ENCODE measurements around the gene APOC4.
"Not testable (repeated sequence)": the region's sequence is repeated elsewhere in the genome, so short reads cannot be mapped to it uniquely, and the experiment has no call there.

APOC4 gene, protein sequence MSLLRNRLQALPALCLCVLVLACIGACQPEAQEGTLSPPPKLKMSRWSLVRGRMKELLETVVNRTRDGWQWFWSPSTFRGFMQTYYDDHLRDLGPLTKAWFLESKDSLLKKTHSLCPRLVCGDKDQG

DNA sequence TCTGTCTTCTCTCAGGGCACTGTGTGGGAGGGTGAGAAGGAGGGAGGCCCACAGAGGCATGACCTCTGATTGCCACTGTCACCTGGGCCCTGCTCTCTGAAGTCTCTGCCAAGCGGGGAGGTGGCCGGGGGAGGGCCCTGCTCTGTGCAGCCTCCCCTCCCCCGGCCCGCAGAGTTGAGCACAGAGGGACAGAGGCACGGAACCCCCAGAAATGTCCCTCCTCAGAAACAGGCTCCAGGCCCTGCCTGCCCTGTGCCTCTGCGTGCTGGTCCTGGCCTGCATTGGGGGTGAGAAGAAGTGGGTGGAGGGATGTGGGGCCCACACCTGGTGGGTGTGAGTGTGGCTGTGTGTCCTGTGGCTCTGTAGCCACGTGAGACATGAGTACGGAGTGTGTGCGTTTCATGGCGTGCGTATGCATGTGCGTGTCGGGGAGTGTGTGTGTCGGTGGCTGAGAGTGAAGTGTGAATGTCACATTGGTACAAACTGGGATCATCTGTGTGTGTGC, at the start of gene APOC4:
Gene APOC4 (plus strand): TSS at position 171 of the 505 bp plus-strand sequence. CDS start 41 bp downstream, at position 212.
- FAIRE-seq = no peak

DNA sequence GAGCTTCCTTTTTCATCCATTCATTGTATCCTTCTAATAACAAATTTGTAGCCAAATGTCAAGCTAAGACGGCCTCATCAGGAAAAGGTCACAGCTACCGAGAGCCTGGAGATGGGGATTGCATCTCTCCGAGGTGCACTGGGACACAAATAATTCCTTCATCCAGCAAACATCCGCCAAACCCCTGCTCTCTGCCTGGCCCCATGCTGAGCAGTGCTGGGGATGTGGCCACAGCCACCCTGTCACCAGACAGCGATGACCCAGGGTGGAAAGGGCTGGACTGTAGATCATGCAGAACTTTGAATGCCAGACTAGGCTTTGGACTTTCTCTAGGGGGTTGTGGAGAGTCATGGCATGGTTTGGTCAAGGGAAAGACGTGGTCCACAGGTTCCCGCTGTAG, 49.1 kb upstream of the APOC4 start:
- FAIRE-seq = no peak

DNA sequence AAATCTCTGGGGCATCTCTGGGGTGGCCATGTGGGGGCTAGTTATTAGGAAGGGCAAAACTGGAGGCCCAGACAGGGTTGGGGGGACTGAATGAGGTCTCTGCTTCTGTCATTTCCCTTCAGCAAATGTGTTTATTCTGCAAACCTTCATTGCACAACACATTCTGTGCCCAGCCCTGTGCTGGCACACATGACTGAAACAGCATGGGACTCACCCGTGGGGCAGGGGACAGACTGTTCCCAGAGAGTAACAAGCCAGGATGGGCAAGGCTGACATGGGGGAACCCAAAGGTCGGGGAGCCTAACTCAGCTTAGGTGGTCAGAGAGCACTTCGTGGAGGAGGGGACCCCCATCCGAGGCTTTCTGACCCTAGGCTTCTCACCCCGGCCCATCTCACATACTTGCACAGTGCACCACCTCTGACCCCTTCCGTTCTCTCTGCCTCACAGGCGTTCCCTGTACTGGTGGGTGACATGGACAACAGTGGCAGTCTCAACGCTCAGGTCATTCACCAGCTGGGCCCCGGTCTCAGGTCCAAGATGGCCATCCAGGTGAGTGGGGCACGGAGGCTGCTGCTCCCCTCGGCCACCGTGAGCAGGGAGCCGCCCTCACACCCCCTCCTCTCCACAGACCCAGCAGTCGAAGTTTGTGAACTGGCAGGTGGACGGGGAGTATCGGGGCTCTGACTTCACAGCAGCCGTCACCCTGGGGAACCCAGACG, 48.5 kb upstream of the APOC4 start:
- FAIRE-seq = no peak

DNA sequence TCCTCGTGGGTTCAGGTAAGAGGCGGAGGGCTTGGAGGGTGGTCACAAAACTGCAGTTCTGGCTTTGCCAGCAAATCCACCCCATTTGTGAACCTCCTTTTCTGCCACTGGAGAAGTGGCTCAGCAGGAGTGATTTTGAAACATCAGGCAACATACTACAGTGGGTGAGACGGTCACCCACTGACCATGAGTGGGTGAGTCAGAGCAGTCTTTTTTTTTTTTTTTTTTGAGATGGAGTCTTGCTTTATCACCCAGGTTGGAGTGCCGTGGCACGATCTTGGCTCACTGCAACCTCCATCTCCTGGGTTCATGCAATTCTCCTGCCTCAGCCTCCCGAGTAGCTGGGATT, 48.0 kb upstream of the APOC4 start:
- no peak for FAIRE-seq

DNA sequence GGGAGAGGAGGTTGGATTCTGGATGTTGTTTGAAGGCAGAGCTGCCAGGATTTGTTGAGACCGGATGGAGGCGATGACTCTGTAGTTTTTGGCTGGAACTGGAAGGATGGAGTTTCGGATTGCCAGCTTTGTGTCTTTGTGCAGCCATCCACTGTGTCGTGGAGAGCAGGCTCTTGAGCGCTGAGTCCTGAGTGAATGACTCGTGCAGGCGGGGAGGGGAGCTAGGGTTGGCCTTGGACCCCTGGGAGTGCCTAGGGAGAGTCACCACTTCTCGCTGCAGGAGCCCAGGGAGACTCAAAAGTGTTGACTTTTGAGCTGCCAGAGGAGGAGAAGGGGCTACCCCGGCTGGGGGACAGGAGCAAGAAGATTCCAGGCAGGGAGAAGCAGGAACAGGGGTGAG, 47.1 kb upstream of the APOC4 start:
- FAIRE-seq = no peak

DNA sequence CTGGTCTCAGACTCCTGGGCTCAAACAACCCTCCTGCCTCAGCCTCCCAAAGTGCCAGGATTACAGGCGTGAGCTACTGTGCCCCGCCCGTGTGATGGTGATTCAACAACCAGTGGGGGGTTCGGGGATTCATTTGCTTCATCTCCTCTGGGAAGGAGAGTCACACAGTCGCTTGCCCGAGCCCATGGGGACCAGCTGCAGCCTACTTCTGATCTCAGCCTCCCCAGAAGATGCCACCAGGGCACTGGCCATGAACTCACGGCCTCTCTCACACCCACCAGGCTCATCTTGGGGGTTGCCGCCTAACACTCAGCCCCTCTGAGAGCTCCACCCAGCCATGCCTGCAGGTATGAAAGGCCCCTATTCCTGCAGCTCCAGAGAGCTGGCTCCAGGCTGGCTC, 44.2 kb upstream of the APOC4 start:
- no peak for FAIRE-seq

DNA sequence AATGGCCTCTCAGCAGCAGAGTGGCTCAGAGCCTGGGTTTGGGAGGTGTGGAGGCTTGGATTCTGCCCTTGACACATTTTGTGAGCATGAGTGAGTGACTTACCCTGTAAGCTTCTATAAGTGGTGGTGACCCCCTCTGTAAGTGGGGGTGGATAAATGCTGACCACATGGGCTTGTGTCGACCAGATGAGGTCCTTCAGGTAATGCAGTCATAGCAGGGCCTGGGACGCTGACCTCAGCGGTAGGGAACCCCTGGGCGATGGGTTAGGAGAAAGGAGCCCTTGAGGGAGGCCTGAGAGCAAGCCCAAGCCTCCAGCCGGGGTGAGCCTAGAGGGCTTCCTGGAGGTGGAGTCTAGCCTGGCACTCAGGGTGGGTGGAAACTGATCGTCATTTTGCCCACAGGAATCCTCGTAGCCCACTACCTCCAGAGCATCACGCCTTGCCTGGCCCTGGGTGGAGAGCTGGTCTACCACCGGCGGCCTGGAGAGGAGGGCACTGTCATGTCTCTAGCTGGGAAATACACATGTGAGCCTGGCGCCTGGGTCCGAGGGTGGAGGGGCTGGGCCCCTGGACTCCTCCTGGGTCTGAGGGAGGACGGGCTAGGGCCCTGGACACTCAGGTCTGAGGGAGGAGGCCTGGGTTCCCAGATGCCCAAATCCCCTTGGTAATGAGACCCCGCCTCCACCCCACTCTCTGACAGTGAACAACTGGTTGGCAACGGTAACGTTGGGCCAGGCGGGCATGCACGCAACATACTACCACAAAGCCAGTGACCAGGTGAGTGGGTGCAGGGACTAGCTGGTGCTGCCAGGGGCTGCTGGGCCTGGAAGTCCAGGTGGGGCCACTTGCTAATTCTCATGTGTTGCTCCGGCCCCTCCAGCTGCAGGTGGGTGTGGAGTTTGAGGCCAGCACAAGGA, 41.5 kb upstream of the APOC4 start:
- FAIRE-seq = no peak

DNA sequence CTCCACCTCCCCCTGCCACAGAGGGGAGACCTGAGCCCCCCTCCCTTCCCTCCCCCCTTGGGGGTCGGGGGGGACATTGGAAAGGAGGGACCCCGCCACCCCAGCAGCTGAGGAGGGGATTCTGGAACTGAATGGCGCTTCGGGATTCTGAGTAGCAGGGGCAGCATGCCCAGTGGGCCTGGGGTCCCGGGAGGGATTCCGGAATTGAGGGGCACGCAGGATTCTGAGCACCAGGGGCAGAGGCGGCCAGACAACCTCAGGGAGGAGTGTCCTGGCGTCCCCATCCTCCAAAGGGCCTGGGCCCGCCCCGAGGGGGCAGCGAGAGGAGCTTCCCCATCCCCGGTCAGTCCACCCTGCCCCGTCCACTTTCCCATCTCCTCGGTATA, 38.8 kb upstream of the APOC4 start:
- no peak for FAIRE-seq

DNA sequence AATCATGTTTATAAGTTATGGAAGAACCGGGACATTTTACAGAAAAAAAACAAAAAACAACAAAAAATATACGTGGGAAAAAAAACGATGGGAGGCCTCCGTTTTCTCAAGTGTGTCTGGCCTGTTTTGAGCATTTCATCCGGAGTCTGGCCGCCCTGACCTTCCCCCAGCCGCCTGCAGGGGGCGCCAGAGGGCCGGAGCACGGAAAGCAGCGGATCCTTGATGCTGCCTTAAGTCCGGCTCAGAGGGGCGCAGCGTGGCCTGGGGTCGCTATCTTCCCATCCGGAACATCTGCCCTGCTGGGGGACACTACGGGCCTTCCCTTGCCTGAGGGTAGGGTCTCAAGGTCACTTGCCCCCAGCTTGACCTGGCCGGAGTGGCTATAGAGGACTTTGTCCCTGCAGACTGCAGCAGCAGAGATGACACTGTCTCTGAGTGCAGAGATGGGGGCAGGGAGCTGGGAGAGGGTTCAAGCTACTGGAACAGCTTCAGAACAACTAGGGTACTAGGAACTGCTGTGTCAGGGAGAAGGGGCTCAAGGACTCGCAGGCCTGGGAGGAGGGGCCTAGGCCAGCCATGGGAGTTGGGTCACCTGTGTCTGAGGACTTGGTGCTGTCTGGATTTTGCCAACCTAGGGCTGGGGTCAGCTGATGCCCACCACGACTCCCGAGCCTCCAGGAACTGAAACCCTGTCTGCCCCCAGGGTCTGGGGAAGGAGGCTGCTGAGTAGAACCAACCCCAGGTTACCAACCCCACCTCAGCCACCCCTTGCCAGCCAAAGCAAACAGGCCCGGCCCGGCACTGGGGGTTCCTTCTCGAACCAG, 38.2 kb upstream of the APOC4 start:
- FAIRE-seq = peak; percentile 89

DNA sequence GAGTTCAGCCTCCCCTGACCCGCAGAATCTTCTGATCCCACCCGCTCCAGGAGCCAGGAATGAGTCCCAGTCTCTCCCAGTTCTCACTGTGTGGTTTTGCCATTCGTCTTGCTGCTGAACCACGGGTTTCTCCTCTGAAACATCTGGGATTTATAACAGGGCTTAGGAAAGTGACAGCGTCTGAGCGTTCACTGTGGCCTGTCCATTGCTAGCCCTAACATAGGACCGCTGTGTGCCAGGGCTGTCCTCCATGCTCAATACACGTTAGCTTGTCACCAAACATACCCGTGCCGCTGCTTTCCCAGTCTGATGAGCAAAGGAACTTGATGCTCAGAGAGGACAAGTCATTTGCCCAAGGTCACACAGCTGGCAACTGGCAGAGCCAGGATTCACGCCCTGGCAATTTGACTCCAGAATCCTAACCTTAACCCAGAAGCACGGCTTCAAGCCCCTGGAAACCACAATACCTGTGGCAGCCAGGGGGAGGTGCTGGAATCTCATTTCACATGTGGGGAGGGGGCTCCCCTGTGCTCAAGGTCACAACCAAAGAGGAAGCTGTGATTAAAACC, 37.5 kb upstream of the APOC4 start:
- no peak for FAIRE-seq

DNA sequence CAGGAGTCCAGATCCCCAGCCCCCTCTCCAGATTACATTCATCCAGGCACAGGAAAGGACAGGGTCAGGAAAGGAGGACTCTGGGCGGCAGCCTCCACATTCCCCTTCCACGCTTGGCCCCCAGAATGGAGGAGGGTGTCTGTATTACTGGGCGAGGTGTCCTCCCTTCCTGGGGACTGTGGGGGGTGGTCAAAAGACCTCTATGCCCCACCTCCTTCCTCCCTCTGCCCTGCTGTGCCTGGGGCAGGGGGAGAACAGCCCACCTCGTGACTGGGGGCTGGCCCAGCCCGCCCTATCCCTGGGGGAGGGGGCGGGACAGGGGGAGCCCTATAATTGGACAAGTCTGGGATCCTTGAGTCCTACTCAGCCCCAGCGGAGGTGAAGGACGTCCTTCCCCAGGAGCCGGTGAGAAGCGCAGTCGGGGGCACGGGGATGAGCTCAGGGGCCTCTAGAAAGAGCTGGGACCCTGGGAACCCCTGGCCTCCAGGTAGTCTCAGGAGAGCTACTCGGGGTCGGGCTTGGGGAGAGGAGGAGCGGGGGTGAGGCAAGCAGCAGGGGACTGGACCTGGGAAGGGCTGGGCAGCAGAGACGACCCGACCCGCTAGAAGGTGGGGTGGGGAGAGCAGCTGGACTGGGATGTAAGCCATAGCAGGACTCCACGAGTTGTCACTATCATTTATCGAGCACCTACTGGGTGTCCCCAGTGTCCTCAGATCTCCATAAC, 36.4 kb upstream of the APOC4 start, which contains the start of gene APOE:
Gene APOE (plus strand): TSS at position 360 of the 724 bp plus-strand sequence. CDS start 829 bp downstream, outside the sequence.
- FAIRE-seq = peak; percentile 91

DNA sequence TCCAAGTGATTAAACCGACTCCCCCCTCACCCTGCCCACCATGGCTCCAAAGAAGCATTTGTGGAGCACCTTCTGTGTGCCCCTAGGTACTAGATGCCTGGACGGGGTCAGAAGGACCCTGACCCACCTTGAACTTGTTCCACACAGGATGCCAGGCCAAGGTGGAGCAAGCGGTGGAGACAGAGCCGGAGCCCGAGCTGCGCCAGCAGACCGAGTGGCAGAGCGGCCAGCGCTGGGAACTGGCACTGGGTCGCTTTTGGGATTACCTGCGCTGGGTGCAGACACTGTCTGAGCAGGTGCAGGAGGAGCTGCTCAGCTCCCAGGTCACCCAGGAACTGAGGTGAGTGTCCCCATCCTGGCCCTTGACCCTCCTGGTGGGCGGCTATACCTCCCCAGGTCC, 34.4 kb upstream of the APOC4 start:
- FAIRE-seq = no peak

DNA sequence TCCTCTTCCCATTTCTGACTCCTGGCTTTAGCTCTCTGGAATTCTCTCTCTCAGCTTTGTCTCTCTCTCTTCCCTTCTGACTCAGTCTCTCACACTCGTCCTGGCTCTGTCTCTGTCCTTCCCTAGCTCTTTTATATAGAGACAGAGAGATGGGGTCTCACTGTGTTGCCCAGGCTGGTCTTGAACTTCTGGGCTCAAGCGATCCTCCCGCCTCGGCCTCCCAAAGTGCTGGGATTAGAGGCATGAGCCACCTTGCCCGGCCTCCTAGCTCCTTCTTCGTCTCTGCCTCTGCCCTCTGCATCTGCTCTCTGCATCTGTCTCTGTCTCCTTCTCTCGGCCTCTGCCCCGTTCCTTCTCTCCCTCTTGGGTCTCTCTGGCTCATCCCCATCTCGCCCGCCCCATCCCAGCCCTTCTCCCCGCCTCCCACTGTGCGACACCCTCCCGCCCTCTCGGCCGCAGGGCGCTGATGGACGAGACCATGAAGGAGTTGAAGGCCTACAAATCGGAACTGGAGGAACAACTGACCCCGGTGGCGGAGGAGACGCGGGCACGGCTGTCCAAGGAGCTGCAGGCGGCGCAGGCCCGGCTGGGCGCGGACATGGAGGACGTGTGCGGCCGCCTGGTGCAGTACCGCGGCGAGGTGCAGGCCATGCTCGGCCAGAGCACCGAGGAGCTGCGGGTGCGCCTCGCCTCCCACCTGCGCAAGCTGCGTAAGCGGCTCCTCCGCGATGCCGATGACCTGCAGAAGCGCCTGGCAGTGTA, 33.8 kb upstream of the APOC4 start:
- FAIRE-seq = no peak

DNA sequence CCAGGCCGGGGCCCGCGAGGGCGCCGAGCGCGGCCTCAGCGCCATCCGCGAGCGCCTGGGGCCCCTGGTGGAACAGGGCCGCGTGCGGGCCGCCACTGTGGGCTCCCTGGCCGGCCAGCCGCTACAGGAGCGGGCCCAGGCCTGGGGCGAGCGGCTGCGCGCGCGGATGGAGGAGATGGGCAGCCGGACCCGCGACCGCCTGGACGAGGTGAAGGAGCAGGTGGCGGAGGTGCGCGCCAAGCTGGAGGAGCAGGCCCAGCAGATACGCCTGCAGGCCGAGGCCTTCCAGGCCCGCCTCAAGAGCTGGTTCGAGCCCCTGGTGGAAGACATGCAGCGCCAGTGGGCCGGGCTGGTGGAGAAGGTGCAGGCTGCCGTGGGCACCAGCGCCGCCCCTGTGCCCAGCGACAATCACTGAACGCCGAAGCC, 33.2 kb upstream of the APOC4 start:
- FAIRE-seq = no peak

DNA sequence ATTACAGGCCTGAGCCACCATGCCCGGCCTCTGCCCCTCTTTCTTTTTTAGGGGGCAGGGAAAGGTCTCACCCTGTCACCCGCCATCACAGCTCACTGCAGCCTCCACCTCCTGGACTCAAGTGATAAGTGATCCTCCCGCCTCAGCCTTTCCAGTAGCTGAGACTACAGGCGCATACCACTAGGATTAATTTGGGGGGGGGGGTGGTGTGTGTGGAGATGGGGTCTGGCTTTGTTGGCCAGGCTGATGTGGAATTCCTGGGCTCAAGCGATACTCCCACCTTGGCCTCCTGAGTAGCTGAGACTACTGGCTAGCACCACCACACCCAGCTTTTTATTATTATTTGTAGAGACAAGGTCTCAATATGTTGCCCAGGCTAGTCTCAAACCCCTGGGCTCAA, 32.3 kb upstream of the APOC4 start:
- no peak for FAIRE-seq

DNA sequence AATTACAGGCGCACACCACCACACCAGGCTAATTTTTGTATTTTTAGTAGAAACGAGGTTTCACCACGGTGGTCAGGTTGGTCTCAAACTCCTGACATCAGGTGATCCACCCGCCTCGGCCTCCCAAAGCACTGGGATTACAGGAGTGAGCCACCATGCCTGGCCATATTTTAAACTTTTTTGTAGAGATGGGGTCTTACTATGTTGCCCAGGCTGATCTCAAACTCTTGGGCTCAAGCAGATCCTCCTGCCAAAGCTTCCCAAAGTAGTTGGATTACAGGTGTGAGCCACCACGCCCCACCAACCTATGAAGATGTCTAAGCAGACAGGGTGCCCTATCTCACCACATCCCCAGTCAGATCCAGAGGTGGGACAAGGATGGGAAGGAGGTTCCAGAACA, 30.1 kb upstream of the APOC4 start:
- FAIRE-seq = not testable (repeated sequence)

DNA sequence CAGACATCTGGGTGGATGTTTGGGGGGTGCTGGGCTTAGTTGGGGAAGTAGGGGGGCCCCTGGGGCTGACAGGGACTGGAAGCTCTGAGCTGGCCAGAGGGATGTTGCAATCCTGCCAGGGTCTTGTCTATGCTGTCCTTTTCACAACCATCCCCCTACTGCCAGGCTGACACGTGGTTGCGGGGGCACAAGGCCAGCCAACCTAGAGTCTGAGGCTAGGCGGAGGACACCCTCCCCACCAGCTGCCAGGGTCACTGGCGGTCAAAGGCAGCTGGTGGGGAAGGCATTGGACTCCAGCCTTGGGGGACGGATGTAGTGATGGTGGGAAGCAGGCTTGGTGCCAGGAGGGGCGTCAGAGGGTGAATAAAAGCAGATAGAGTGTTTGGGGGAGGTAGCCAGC, 29.2 kb upstream of the APOC4 start:
- no peak for FAIRE-seq

DNA sequence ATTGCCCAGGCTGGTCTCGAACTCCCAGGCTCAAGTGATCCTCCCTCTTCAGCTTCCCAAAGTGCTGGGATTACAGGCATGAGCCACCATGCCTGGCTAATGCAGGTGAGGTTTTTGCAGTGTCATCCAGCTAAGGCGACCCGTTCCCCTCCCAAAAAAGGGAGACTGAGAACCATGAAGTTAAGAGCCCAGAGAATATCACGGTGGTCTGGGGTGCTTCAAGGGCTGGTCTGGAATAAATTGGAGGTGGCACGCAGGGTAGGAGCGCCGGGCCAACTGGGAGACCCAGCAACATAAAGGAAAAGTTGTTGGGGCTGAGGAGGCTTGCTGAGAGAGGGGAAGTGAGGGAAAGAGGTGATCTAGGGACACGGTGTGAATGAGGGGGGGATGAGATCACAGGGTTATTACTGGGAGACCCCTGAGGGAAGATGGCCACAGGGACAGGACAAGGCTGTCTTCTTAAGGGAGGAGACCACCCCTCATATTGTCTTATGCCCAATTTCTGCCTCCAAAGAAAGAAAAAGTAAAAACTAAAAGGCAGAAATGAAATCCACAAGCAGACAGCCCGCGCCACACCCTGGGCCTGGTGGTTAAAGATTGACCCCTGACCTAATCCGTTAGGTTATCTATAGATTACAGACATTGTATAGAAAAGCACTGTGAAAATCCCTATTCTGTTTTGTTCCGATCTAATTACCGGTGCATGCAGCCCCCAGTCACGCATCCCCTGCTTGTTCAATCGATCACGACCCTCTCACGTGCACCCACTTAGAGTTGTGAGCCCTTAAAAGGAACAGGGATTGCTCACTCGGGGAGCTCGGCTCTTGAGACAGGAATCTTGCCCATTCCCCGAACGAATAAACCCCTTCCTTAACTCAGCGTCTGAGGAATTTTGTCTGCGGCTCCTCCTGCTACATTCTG, 28.3 kb upstream of the APOC4 start:
- not testable (repeated sequence) for FAIRE-seq

DNA sequence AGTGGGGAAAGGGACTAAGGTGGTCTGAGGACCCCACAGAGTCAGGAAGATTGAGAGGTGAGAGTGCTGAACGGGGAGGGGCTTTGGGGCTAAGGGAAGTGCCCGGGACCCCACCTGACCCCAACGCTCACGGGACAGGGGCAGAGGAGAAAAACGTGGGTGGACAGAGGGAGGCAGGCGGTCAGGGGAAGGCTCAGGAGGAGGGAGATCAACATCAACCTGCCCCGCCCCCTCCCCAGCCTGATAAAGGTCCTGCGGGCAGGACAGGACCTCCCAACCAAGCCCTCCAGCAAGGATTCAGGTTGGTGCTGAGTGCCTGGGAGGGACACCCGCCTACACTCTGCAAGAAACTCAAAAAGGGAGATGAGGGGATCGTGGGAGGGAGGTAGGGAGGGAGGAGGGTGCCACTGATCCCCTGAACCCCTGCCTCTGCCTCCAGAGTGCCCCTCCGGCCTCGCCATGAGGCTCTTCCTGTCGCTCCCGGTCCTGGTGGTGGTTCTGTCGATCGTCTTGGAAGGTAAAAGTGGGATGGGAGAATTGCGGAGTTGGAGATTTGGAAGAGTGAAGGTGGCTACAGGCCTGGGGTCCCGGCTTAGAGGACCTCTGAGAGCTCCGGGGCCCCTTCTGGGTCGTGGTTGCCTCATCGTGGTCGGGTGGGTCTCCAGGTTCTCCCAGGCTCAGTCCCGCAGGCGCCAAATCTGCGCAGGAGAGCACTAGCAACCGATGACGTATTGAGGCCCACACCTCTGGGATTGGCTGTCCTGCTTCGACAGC, 27.4 kb upstream of the APOC4 start, which contains the start of gene APOC1:
Gene APOC1 (plus strand): TSS at position 176 of the 774 bp plus-strand sequence. CDS start 284 bp downstream, at position 460.
- FAIRE-seq = peak; percentile 72
